ENCODE data around the gene CCDC178. TPM values are rescaled to one million over a fixed set of nuclear protein-coding genes. Genes with fewer than 3 reads are reported as not detected.
A peak's percentile ranks its signal among the peaks of the same experiment; 100 is the strongest.

CCDC178 gene
- total and polyA plus RNA-seq, 2 experiments from 2014 or later: 1.3 TPM; not detected in 1

- Histone ChIP-seq H3K4me1 (ENCODE audit: insufficient read depth) (no peaks in the 10 kb centered on the region), H3K9me3 (ENCODE audit: low read depth) (no peaks in the 10 kb centered on the region), H2AFZ (no peak overlapping the region), H3K27me3 (no peaks in the 10 kb centered on the region), H3K9me2 (replicated peaks; ENCODE audit: insufficient read depth) (no peaks in the 10 kb centered on the region), H3K36me3 (replicated peaks; ENCODE audit: insufficient read depth, low read depth) (no peaks in the 10 kb centered on the region), H3K27ac (no peak overlapping the region), H3K4me3 (no peak overlapping the region), H3K79me2 (no peaks in the 10 kb centered on the region), H4K20me1 (ENCODE audit: insufficient read depth, poor library complexity, severe bottlenecking) (no peaks in the 10 kb centered on the region), H3K4me2 (no peak overlapping the region)
- DNase-seq (ENCODE audit: low spot score): no peak
- 66% methylated on average over 4 of the region's 4 CpGs for WGBS (ENCODE audit: low lambda C conversion rate, missing lambda C conversion rate)
- no peak for TF ChIP-seq EZH2 (IDR thresholded peaks at IDR 0.05; ENCODE audit: borderline replicate concordance)
- no peak for TF ChIP-seq EZH2phosphoT487 (IDR thresholded peaks at IDR 0.05; ENCODE audit: low read depth, severe bottlenecking, unreplicated experiment)
Observed at GRCh38 chr18:32974421-32975162, 465.9 kb downstream of the CCDC178 start.

GRCh38 chr18:32968248-32968647 lies 472.3 kb downstream of the CCDC178 start:
- Histone ChIP-seq H3K9me3 (ENCODE audit: low read depth) (no peaks in the 10 kb centered on the region), H3K27ac (no peak overlapping the region), H3K36me3 (replicated peaks; ENCODE audit: insufficient read depth, low read depth) (no peaks in the 10 kb centered on the region), H3K27me3 (no peaks in the 10 kb centered on the region), H3K9me2 (replicated peaks; ENCODE audit: insufficient read depth) (no peaks in the 10 kb centered on the region), H3K4me2 (no peak overlapping the region), H3K4me1 (ENCODE audit: insufficient read depth) (no peaks in the 10 kb centered on the region), H4K20me1 (ENCODE audit: insufficient read depth, poor library complexity, severe bottlenecking) (no peaks in the 10 kb centered on the region), H3K4me3 (no peak overlapping the region), H2AFZ (no peak overlapping the region), H3K79me2 (no peaks in the 10 kb centered on the region)
- 98% methylated on average over 2 of the region's 2 CpGs for WGBS (ENCODE audit: low lambda C conversion rate, missing lambda C conversion rate)
- DNase-seq (ENCODE audit: low spot score): no peak
- TF ChIP-seq CTCF (IDR thresholded peaks at IDR 0.05; ENCODE audit: poor library complexity) (no peak), EZH2phosphoT487 (IDR thresholded peaks at IDR 0.05; ENCODE audit: low read depth, severe bottlenecking, unreplicated experiment) (no peak), EZH2 (IDR thresholded peaks at IDR 0.05; ENCODE audit: borderline replicate concordance) (no peak)

GRCh38 chr18:32966141-32966540 lies 474.4 kb downstream of the CCDC178 start:
- H3K9me2 ChIP-seq (replicated peaks; ENCODE audit: insufficient read depth): no peaks in the 10 kb centered on the region
- no peaks in the 10 kb centered on the region for H3K36me3 ChIP-seq (replicated peaks; ENCODE audit: insufficient read depth, low read depth)
- no peaks in the 10 kb centered on the region for H3K9me3 ChIP-seq (ENCODE audit: low read depth)
- no peaks in the 10 kb centered on the region for H3K27me3 ChIP-seq
- no peak overlapping the region for H3K4me2 ChIP-seq
- no peak overlapping the region for H3K27ac ChIP-seq
- no peaks in the 10 kb centered on the region for H4K20me1 ChIP-seq (ENCODE audit: insufficient read depth, poor library complexity, severe bottlenecking)
- H2AFZ ChIP-seq: no peak overlapping the region
- no peaks in the 10 kb centered on the region for H3K4me1 ChIP-seq (ENCODE audit: insufficient read depth)
- H3K4me3 ChIP-seq: no peak overlapping the region
- H3K79me2 ChIP-seq: no peaks in the 10 kb centered on the region
- peak; percentile 6 for DNase-seq (ENCODE audit: low spot score)
- TF ChIP-seq CTCF (IDR thresholded peaks at IDR 0.05; ENCODE audit: poor library complexity) (no peak), EZH2 (IDR thresholded peaks at IDR 0.05; ENCODE audit: borderline replicate concordance) (no peak), EZH2phosphoT487 (IDR thresholded peaks at IDR 0.05; ENCODE audit: low read depth, severe bottlenecking, unreplicated experiment) (no peak)

- WGBS (ENCODE audit: low lambda C conversion rate, missing lambda C conversion rate): 79% methylated on average over 5 of the region's 5 CpGs
- Histone ChIP-seq H4K20me1 (ENCODE audit: insufficient read depth, poor library complexity, severe bottlenecking) (no peaks in the 10 kb centered on the region), H3K27me3 (no peaks in the 10 kb centered on the region), H3K4me1 (ENCODE audit: insufficient read depth) (no peaks in the 10 kb centered on the region), H3K4me3 (no peak overlapping the region), H3K79me2 (no peaks in the 10 kb centered on the region), H3K4me2 (no peak overlapping the region), H2AFZ (no peak overlapping the region), H3K36me3 (replicated peaks; ENCODE audit: insufficient read depth, low read depth) (no peaks in the 10 kb centered on the region), H3K9me3 (ENCODE audit: low read depth) (no peaks in the 10 kb centered on the region), H3K9me2 (replicated peaks; ENCODE audit: insufficient read depth) (no peaks in the 10 kb centered on the region), H3K27ac (no peak overlapping the region)
- TF ChIP-seq EZH2 (IDR thresholded peaks at IDR 0.05; ENCODE audit: borderline replicate concordance) (no peak), CTCF (IDR thresholded peaks at IDR 0.05; ENCODE audit: poor library complexity) (no peak), EZH2phosphoT487 (IDR thresholded peaks at IDR 0.05; ENCODE audit: low read depth, severe bottlenecking, unreplicated experiment) (no peak)
- no peak for DNase-seq (ENCODE audit: low spot score)
Observed at GRCh38 chr18:32961538-32961937, 479.0 kb downstream of the CCDC178 start.
